Kidney (tissue), 14 donors: ENCODE results near the gene PTBP3. TPM values are rescaled to one million over a fixed set of nuclear protein-coding genes. Genes with fewer than 3 reads are reported as not detected.

Experiments
- DNase-seq, 5 donors: peaks; one replicate each; pipeline ENCODE4 v3.0.0-alpha.2; 2013 to 2020
- FAIRE-seq: peaks from 2 replicates; lab custom pipeline; 2012; peaks lifted over from hg19 to GRCh38; lab: Jason Lieb, UNC
- H3K27ac ChIP-seq, 2 donors: one replicate each; pipeline ENCODE4 v1.7.0; 2013; ENCODE audit warnings: low read depth in 2 of 2, low read length in 2 of 2, inconsistent platforms in 1 of 2
- H3K27me3 ChIP-seq: one replicate; pipeline ENCODE4 v1.7.1; 2013; ENCODE audit warnings: low read length, inconsistent platforms; ENCODE audit not compliant: control insufficient read depth, insufficient read depth
- H3K36me3 ChIP-seq, 3 donors: one replicate each; pipeline versions ENCODE4 v1.7.0 to v1.7.1; 2013; ENCODE audit warnings: low read length in 3 of 3, control low read depth in 1 of 3, inconsistent platforms in 1 of 3; ENCODE audit not compliant: insufficient read depth in 3 of 3, control insufficient read depth in 2 of 3
- H3K4me1 ChIP-seq, 3 donors: one replicate each; pipeline versions ENCODE4 v1.7.0 to v1.7.1; 2013; ENCODE audit warnings: low read length in 3 of 3, inconsistent platforms in 1 of 3, low read depth in 1 of 3; ENCODE audit not compliant: control insufficient read depth in 2 of 3, insufficient read depth in 2 of 3
- H3K4me3 ChIP-seq, 3 donors: one replicate each; pipeline versions ENCODE4 v1.7.0 to v1.8.1; 2013; ENCODE audit warnings: low read length in 3 of 3, control low read depth in 1 of 3, inconsistent platforms in 1 of 3
- H3K9ac ChIP-seq, 3 donors: one replicate each; pipeline versions ENCODE4 v1.7.0 to v1.7.1; 2013; ENCODE audit warnings: low read length in 3 of 3, control low read depth in 1 of 3, inconsistent platforms in 1 of 3
- H3K9me3 ChIP-seq, 3 donors: one replicate each; pipeline versions ENCODE4 v1.7.0 to v1.7.1; 2013; ENCODE audit warnings: low read length in 3 of 3, control low read depth in 1 of 3, inconsistent platforms in 1 of 3; ENCODE audit not compliant: control insufficient read depth in 2 of 3, insufficient read depth in 1 of 3
- CTCF ChIP-seq: IDR thresholded peaks from 3 replicates; pipeline ENCODE4 v1.5.1; 2012; ENCODE audit warnings: mild to moderate bottlenecking, moderate library complexity, borderline replicate concordance; ENCODE audit not compliant: insufficient read depth; ENCODE audit errors: extremely low read depth
- intact Hi-C: fragments of 100-400 bp; cut with DNase I; formaldehyde crosslinking; loops from one replicate; pipeline ENCODE4 v1.11.1; 2022
- polyA plus RNA-seq: library from polyadenylated mRNA; stranded (reverse); fragments of 350-450 nt; fragmentation: Illumina TruSeq; extraction: RNeasy Lipid Tissue Mini Kit (QIAGEN cat#74804); gene quantifications from one replicate; pipeline ENCODE4 v1.2.3, GENCODE V29; 2014; ENCODE audit warnings: low read depth, low replicate concordance; ENCODE audit not compliant: insufficient read depth
- total RNA-seq: library from RNA; stranded (reverse); fragmentation: NEBNext Ultra II Directional; extraction: Animal tissue kit (Norgen Biotek cat#: 25700); gene quantifications from one replicate; pipeline ENCODE4 v1.2.1, GENCODE V29; 2021
- donor health status: control.
- donor health status: control.
- donor health status: control.
- donor health status: control.
- donor health status: control.
- donor health status: DM: yes; HTN: yes; CAD: no.
- donor health status: Normal renal cell carcinoma (clear cell type).

The PTBP3 gene
- total and polyA plus RNA-seq, 2 donors from 2014 or later: 14.0 to 86.6 TPM

DNA sequence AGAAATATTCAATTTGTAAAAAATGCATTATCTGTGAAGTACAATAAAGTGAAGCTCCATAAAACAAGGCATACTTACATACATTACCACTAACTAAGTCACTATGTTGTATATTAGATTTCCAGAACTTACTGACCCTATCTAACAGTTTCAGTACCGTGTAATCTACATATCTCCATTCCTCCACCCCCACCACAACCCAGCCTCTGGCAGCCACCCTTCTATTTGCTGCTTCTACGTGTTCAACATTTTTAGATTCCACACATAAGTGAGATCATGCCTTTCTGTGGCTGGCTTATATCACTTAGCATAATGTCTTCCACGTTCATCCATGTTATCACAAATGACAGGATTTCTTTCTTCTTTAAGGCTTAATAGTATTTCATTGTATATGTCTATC is 31.3 kb upstream of the PTBP3 start:
- H3K27ac ChIP-seq: no peak overlapping the region
- H3K4me1 ChIP-seq: peaks cover 0 to 2% (median 2%) of the 10 kb centered on the region in 3 donors
- TF ChIP-seq CTCF: no peak
- H3K36me3 ChIP-seq: no peaks in the 10 kb centered on the region
- H3K27me3 ChIP-seq: no peaks in the 10 kb centered on the region
- intact Hi-C loops: loop anchor here (5.0 kb wide), 1 partner anchor 267 kb away; no protein-coding TSS in a partner anchor
- FAIRE-seq: no peak
- no peaks in the 10 kb centered on the region for H3K9me3 ChIP-seq
- H3K9ac ChIP-seq: no peak overlapping the region
- DNase-seq: no peak
- no peak overlapping the region for H3K4me3 ChIP-seq

DNA sequence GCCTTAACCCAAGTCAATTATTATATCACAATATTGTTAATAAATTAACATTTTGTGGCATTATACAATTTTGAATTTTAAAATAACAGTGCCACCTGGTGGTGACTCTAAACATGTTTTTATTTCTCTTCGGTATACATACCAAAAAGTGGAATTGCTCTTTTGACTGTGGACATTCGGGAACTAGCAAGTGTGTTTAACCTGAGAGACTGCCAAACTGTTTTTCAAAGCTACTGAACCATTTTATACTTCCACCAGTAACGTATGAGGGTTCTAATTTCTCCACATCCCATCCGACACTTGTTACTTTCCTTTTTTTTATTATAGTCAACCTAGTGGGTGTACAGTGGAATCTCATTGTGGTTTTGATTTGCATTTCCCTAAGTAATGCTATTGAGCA is 28.2 kb upstream of the PTBP3 start:
- intact Hi-C loops: loop anchor here (5.0 kb wide), 1 partner anchor 264 kb away; no protein-coding TSS in a partner anchor
- no peaks in the 10 kb centered on the region for H3K36me3 ChIP-seq
- TF ChIP-seq CTCF: peak; percentile 56
- FAIRE-seq (peak; percentile 94), DNase-seq (peak in 2 of 5 donors; percentile 71)
- peaks cover 0 to 2% (median 2%) of the 10 kb centered on the region in 3 donors for H3K4me1 ChIP-seq
- no peak overlapping the region for H3K4me3 ChIP-seq
- H3K9ac ChIP-seq: no peak overlapping the region
- no peaks in the 10 kb centered on the region for H3K27me3 ChIP-seq
- no peak overlapping the region for H3K27ac ChIP-seq
- H3K9me3 ChIP-seq: no peaks in the 10 kb centered on the region

GRCh38 chr9:112360047-112360804 is 26.8 kb upstream of the PTBP3 start:
- Histone ChIP-seq H3K36me3 (no peaks in the 10 kb centered on the region), H3K9ac (no peak overlapping the region), H3K4me1 (peaks cover 0 to 2% (median 2%) of the 10 kb centered on the region in 3 donors), H3K27ac (no peak overlapping the region), H3K9me3 (no peaks in the 10 kb centered on the region), H3K4me3 (no peak overlapping the region), H3K27me3 (no peaks in the 10 kb centered on the region)
- DNase-seq (no peak), FAIRE-seq (no peak)
- TF ChIP-seq CTCF: no peak
- intact Hi-C loops: loop anchor here (5.0 kb wide), 1 partner anchor 263 kb away; no protein-coding TSS in a partner anchor
